GM18505 (cell line): ENCODE measurements around the gene LMAN2L.

ENCODE experiments used
- ATAC-seq: cut with Tn5 transposase; IDR thresholded peaks from one replicate; pipeline ENCODE4 v1.9.1; 2021; ENCODE audit not compliant: unreplicated experiment
- POLR2A ChIP-seq: IDR thresholded peaks from 4 replicates; pipeline ENCODE4 v1.6.1; 2011; ENCODE audit warnings: borderline replicate concordance; ENCODE audit not compliant: insufficient read depth, insufficient read length; ENCODE audit errors: extremely low read depth

Gene LMAN2L

GRCh38 chr2:96715658-96716057 lies 24.2 kb downstream of the LMAN2L start:
- ATAC-seq, result no peak
- TF ChIP-seq POLR2A, result no peak

DNA sequence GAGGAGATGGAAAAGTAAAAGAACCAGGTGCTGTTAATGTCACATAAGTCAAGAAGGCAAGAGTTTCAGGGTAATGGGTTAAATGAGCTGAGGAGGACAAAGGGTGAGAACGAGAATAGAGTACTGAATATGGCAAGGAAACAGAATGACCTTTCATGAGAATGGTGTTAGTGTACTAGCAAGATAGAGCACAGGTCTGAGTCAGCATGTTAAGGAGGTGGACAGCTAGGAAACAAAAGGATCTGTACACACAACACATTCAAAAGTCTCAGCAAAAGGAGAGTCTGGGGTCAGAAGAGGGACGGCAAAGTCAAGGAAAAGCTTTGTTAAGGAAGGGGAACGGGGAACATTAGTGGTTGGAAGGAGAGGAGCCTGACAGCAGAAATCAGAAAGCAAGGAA lies 28.9 kb downstream of the LMAN2L start:
- no peak for TF ChIP-seq POLR2A
- ATAC-seq, result no peak

DNA sequence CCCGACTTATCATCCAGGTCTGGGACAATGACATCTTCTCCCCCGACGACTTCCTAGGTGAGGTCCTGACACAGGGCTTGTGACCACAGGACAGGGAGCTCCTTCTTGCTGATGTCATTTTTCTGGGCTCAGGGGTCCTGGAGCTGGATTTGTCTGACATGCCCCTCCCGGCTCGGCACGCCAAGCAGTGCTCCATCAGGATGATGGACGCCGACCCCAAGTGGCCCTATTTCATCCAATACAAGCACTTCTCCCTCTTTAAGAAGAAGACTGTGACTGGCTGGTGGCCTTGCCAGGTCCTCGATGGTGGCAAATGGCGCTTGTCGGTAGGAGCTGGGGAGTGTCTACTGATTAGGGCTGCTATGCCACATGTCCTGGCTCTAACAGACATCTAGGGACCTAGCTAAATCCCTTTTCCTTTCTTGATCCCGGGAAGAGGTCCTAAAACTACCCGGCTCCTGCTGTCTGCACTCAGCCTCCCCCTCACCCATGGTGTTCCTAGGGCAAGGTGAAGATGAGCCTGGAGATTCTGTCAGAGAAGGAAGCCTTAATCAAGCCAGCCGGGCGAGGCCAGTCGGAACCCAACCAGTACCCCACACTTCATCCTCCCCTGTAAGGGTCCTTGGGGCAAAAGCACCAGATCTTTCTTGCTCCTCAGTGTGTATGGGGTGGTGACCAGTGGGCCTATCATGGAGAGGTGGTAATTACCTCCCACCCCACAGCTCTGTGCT lies 36.7 kb downstream of the LMAN2L start:
- TF ChIP-seq POLR2A, result no peak
- no peak for ATAC-seq

- no peak for TF ChIP-seq POLR2A
Measured at GRCh38 chr2:96702098-96702785, 37.6 kb downstream of the LMAN2L start.

GRCh38 chr2:96701636-96702035 lies 38.2 kb downstream of the LMAN2L start:
- no peak for TF ChIP-seq POLR2A
- no peak for ATAC-seq

More at GRCh38 chr2:96702098-96702785, 37.6 kb downstream of the LMAN2L start:
- ATAC-seq, result no peak

DNA sequence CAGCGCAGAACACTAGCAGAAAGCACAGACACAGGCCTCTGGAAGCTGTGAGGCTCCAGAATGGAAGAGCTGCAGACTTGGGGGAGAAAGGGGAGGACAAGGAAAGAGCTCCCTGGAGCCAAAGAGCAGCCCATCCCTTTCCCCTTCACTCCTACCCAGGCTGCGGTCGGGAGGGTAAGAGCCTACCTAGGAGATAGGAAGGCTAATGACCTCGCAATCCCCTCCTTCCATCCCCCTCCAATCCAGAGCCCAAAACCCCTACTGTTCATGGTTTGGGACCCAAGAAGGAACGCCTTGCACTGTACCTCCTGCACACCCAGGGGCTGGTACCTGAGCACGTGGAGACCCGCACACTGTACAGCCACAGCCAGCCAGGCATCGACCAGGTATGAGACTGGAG lies 39.8 kb downstream of the LMAN2L start:
- ATAC-seq, result no peak
- TF ChIP-seq POLR2A, result no peak

GRCh38 chr2:96699621-96700020 lies 40.2 kb downstream of the LMAN2L start:
- TF ChIP-seq POLR2A, result no peak
- no peak for ATAC-seq

DNA sequence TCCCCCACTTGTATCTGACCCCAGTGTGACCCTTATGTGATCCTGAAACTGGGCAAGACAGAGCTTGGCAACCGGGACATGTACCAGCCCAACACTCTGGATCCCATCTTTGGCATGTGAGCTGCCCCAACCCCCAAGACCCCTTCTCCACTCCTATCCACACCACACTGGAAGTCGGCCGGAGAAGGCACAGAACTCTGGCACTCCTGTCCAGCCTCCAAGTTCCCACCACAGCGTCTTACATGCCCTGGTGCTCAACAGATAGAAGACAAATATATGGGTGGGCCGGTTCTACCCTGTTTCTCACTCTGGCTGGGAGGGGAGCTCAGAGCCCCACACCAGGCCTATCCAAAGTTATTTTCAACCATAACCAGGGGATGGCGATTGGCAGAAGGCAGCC lies 40.8 kb downstream of the LMAN2L start:
- ATAC-seq, result no peak
- TF ChIP-seq POLR2A, result no peak

DNA sequence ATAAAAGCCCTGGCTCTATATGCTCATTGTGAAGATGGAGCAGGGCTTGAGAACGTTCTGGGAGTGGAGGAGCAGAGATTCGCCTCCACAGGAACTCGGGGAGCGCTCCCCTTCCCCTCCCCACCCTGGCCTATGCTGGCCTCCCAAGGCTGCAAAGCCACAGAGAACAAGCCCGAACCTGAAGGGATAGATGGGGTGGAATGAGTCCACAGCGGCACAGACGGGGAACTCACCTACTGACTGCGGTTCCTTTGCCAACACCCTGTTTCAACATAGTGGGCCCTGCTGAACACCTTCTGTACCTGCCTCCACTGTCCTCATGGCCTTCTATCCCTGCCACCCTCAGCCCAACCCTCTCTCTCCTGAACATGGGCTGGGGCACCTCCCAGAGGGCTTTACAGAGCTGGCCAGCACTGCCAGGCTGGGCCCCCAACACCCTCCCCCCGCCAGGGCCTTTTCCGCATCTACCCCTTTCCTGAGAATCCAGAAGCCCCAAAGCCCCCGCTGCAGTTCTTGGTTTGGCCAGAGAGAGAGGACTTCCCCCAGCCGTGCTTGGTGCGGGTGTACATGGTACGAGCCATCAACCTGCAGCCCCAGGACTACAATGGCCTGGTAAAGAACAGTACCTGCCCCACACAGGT lies 41.5 kb downstream of the LMAN2L start:
- no peak for ATAC-seq
- TF ChIP-seq POLR2A, result no peak

DNA sequence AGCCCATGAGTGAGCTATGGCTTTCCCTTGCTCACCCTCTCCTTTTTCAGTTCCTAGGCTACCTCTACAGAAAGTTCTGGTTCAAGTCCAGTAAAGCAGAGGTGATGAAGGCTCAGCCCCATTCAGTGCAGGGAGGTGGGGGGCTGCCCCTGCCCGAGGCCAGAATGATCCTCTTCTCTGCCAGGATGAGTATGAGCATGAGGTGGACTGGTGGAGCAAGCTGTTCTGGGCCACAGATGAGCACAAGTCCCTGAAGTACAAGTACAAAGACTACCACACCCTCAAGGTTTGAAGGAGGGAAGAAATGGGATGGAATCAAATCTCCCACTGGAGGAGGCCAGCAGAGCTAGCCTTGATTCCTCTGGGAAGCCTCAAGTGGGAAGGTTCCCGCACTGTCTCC lies 42.4 kb downstream of the LMAN2L start:
- ATAC-seq, result no peak
- TF ChIP-seq POLR2A, result no peak

DNA sequence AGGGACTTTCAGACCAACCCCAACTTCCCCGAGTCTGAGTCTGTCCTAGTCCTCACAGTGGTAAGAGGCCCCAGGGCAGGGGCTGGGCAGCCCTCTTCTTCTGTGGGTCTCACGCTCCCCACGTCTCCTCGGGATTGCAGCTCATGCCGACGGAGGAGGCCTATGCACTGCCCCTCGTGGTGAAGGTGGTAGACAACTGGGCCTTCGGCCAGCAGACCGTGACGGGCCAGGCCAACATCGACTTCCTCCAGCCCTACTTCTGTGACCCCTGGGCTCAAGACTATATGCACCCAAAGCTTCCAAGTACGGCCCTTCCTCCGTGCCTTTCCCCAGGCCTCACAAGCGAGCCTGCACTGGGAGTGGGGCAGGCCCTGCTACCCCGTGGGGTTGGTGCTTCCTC lies 44.3 kb downstream of the LMAN2L start:
- no peak for TF ChIP-seq POLR2A
- no peak for ATAC-seq

GRCh38 chr2:96694816-96695455 lies 44.9 kb downstream of the LMAN2L start:
- no peak for ATAC-seq
- TF ChIP-seq POLR2A, result no peak

GRCh38 chr2:96694279-96694678 lies 45.6 kb downstream of the LMAN2L start:
- no peak for ATAC-seq
- no peak for TF ChIP-seq POLR2A

- TF ChIP-seq POLR2A, result no peak
- no peak for ATAC-seq
Measured at GRCh38 chr2:96693286-96694200, 46.3 kb downstream of the LMAN2L start.
